ENCODE data around the gene PREX1. TPM values are rescaled to one million over a fixed set of nuclear protein-coding genes. Genes with fewer than 3 reads are reported as not detected.

The PREX1 gene
- polyA plus RNA-seq, 1 donor (not counting 4 experiments of a cell fraction or from before 2014, with no cell fraction given), result 0.22 TPM

DNA sequence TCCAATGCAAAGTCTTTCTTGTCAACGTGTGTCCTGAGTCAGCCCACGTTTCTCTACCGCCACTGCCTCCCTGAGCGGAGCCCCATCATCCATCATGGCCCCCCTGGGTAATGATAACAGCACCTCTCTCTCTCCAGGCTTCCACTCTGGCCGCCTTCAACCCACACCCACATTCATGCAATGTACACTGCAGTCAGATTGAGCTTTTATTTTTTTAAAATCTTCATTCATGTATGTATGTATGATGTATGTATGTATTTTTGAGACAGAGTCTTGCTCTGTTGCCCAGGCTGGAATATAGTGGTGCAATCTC lies 245.2 kb downstream of the PREX1 start:
- TF ChIP-seq, protein P1, sequence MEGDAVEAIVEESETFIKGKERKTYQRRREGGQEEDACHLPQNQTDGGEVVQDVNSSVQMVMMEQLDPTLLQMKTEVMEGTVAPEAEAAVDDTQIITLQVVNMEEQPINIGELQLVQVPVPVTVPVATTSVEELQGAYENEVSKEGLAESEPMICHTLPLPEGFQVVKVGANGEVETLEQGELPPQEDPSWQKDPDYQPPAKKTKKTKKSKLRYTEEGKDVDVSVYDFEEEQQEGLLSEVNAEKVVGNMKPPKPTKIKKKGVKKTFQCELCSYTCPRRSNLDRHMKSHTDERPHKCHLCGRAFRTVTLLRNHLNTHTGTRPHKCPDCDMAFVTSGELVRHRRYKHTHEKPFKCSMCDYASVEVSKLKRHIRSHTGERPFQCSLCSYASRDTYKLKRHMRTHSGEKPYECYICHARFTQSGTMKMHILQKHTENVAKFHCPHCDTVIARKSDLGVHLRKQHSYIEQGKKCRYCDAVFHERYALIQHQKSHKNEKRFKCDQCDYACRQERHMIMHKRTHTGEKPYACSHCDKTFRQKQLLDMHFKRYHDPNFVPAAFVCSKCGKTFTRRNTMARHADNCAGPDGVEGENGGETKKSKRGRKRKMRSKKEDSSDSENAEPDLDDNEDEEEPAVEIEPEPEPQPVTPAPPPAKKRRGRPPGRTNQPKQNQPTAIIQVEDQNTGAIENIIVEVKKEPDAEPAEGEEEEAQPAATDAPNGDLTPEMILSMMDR (optimal IDR thresholded peaks at IDR 0.05 in 1 of 3, IDR thresholded peaks at IDR 0.05 in 1 of 3, conservative IDR thresholded peaks at IDR 0.05 in 1 of 3; ENCODE audit: extremely low read depth in 1 of 3, insufficient read depth in 2 of 3, low read length in 3 of 3), result no peak
- no peak for TF ChIP-seq EZH2 (IDR thresholded peaks at IDR 0.05; ENCODE audit: low read length)
- Histone ChIP-seq H3K36me3 (ENCODE audit: control insufficient read depth in 2 of 2, extremely low read depth in 1 of 2, insufficient read depth in 2 of 2, low read length in 2 of 2) (no peaks in the 10 kb centered on the region), H4K20me1 (ENCODE audit: control insufficient read depth, extremely low read depth, insufficient read depth, low read length) (no peaks in the 10 kb centered on the region), H3K4me2 (ENCODE audit: control insufficient read depth, extremely low read depth, insufficient read depth, low read depth, low read length) (no peak overlapping the region), H3K27me3 (ENCODE audit: control insufficient read depth, extremely low read depth, insufficient read depth, low read length) (peaks cover 6% of the 10 kb centered on the region), H3K9me1 (ENCODE audit: control insufficient read depth, extremely low read depth, insufficient read depth, low read length) (no peaks in the 10 kb centered on the region), H3K4me3 (ENCODE audit: control insufficient read depth in 2 of 3, extremely low read depth in 1 of 3, insufficient read depth in 2 of 3, low read depth in 1 of 3, low read length in 3 of 3) (no peak overlapping the region), H3K9me3 (ENCODE audit: control insufficient read depth, low read depth, low read length) (no peaks in the 10 kb centered on the region), H3K79me2 (ENCODE audit: control insufficient read depth, insufficient read depth, low read length) (no peaks in the 10 kb centered on the region), H3K27ac (ENCODE audit: control insufficient read depth, insufficient read depth, low read length) (no peak overlapping the region), H2AFZ (ENCODE audit: control insufficient read depth, low read length) (no peak overlapping the region), H3K9ac (ENCODE audit: control insufficient read depth, extremely low read depth, insufficient read depth, low read length) (no peak overlapping the region), H3K4me1 (ENCODE audit: control insufficient read depth, extremely low read depth, insufficient read depth, low read length) (no peaks in the 10 kb centered on the region)
- DNase-seq (ENCODE audit: low read depth, low spot score) (no peak), FAIRE-seq (no peak)
- dilution Hi-C loops (cut with MboI; ENCODE audit: extremely low pct_ligation_motif_present, low sequenced_read_pairs), result no loop called here

DNA sequence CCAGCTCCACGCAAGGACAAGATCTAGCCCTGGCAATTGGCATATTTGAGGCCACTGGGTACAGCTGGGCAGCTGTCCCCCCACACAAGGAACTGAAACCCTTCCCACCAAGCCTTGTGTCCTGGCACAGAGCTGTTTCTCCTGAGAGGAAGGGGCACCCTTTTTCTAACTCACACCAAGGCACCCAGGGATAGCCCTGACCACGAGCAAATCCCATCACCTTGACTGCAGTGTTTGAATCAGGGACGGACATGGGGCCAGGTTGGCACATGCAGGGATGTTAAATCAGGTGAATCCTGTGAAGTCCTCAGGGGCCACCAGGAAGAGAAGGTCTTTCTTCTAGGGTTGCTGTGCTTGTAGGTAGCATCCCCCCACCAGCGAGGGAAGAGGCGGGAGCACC lies 246.6 kb downstream of the PREX1 start:
- Histone ChIP-seq H3K27ac (ENCODE audit: control insufficient read depth, insufficient read depth, low read length) (no peak overlapping the region), H3K9me3 (ENCODE audit: control insufficient read depth, low read depth, low read length) (no peaks in the 10 kb centered on the region), H3K4me1 (ENCODE audit: control insufficient read depth, extremely low read depth, insufficient read depth, low read length) (no peaks in the 10 kb centered on the region), H3K4me3 (ENCODE audit: control insufficient read depth in 2 of 3, extremely low read depth in 1 of 3, insufficient read depth in 2 of 3, low read depth in 1 of 3, low read length in 3 of 3) (no peak overlapping the region), H3K9me1 (ENCODE audit: control insufficient read depth, extremely low read depth, insufficient read depth, low read length) (no peaks in the 10 kb centered on the region), H3K9ac (ENCODE audit: control insufficient read depth, extremely low read depth, insufficient read depth, low read length) (no peak overlapping the region), H3K4me2 (ENCODE audit: control insufficient read depth, extremely low read depth, insufficient read depth, low read depth, low read length) (no peak overlapping the region), H3K36me3 (ENCODE audit: control insufficient read depth in 2 of 2, extremely low read depth in 1 of 2, insufficient read depth in 2 of 2, low read length in 2 of 2) (no peaks in the 10 kb centered on the region), H3K27me3 (ENCODE audit: control insufficient read depth, extremely low read depth, insufficient read depth, low read length) (peaks cover 6% of the 10 kb centered on the region), H2AFZ (ENCODE audit: control insufficient read depth, low read length) (no peak overlapping the region), H4K20me1 (ENCODE audit: control insufficient read depth, extremely low read depth, insufficient read depth, low read length) (no peaks in the 10 kb centered on the region), H3K79me2 (ENCODE audit: control insufficient read depth, insufficient read depth, low read length) (no peaks in the 10 kb centered on the region)
- DNase-seq (ENCODE audit: low read depth, low spot score), result no peak
- FAIRE-seq, result no peak
- TF ChIP-seq, protein P1 (optimal IDR thresholded peaks at IDR 0.05 in 1 of 3, IDR thresholded peaks at IDR 0.05 in 1 of 3, conservative IDR thresholded peaks at IDR 0.05 in 1 of 3; ENCODE audit: extremely low read depth in 1 of 3, insufficient read depth in 2 of 3, low read length in 3 of 3), result no peak
- TF ChIP-seq EZH2 (IDR thresholded peaks at IDR 0.05; ENCODE audit: low read length), result no peak
- dilution Hi-C loops (cut with MboI; ENCODE audit: extremely low pct_ligation_motif_present, low sequenced_read_pairs), result no loop called here
